Ectodermal cell (in vitro differentiated cells): Measurements from ENCODE around the gene TFPI.

Experiments
- H3K27ac ChIP-seq: 2 replicates; pipeline ENCODE4 v1.7.0; 2013; ENCODE audit warnings: mild to moderate bottlenecking, low read depth, low read length; ENCODE audit not compliant: insufficient read depth, poor library complexity, severe bottlenecking
- H3K27me3 ChIP-seq: 2 replicates; pipeline ENCODE4 v1.7.0; 2013; ENCODE audit warnings: mild to moderate bottlenecking, low read length; ENCODE audit not compliant: insufficient read depth, control insufficient read depth, poor library complexity, severe bottlenecking
- H3K36me3 ChIP-seq: one replicate; pipeline ENCODE4 v1.7.0; 2013; ENCODE audit warnings: low read length; ENCODE audit not compliant: control insufficient read depth, insufficient read depth
- H3K4me1 ChIP-seq: one replicate; pipeline ENCODE4 v1.7.0; 2013; ENCODE audit warnings: low read length; ENCODE audit not compliant: control insufficient read depth, insufficient read depth
- H3K4me3 ChIP-seq: 2 replicates; pipeline ENCODE4 v1.7.0; 2013; ENCODE audit warnings: low read depth, low read length, control low read depth; ENCODE audit not compliant: insufficient read depth
- H3K9me3 ChIP-seq: 2 replicates; pipeline ENCODE4 v1.7.0; 2013; ENCODE audit warnings: mild to moderate bottlenecking, low read length, moderate library complexity; ENCODE audit not compliant: control insufficient read depth
- WGBS, 2 experiments: methylation state at CpG; one replicate each; pipeline ENCODE4 v1.1.7; 2013; ENCODE audit warnings: missing lambda C conversion rate in 2 of 2; 5-methylcytosine and 5-hydroxymethylcytosine counted together

TFPI gene

DNA sequence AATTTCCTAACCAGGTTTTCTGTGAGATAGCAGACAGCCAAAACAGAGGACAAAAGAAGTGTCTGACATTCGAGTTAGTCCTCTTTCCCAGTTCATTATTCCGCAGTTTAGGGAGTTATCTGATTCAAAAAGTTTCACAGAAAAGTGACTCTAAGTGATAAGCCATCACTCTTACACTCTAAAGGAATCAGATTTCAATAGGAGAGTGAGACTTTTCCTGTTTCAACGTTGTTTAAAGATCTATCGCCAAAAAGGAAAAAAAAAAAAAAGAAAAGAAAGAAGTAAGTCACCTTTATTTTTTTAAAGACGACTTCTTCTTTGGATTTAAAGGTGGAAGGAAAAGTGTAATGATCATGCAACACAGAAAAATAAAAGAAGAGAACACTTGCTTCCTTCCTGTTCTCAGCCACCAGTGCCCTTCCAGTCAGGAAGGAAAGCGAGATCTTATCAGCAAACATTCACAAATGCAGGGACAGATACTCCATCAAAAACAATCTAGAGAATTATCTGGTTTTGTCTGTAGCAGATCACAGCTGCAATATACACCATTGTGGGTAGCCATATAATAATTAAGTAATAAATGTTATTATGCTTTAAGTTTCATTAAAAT is 49.8 kb downstream of the TFPI start:
- H3K4me3 ChIP-seq: no peak overlapping the region
- no peaks in the 10 kb centered on the region for H3K36me3 ChIP-seq
- H3K27me3 ChIP-seq: no peaks in the 10 kb centered on the region
- 44 to 67% methylated on average over 5 to 6 of the region's 6 CpGs for WGBS, 2 experiments
- no peak overlapping the region for H3K27ac ChIP-seq
- no peaks in the 10 kb centered on the region for H3K9me3 ChIP-seq
- H3K4me1 ChIP-seq: peaks cover 15% of the 10 kb centered on the region

DNA sequence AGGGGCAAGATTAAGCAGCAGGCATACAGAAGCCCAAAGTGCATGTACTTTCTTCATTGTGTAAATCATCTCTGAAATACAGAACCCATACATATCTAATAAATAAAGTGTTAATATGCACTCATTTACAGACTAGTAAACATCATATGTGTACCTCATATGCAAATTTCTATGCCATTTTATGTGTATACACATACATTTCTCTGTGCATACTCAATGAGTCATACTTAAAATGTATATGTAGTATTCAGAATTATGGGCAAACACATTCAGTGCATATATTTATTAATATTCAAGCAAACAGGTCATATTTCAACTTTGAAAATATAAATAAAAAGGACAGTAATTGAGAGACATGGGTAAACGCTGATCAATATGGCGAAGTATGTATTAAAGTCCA is 50.5 kb downstream of the TFPI start:
- Histone ChIP-seq H3K27ac (no peak overlapping the region), H3K4me1 (peaks cover 15% of the 10 kb centered on the region), H3K36me3 (no peaks in the 10 kb centered on the region), H3K9me3 (no peaks in the 10 kb centered on the region), H3K4me3 (no peak overlapping the region), H3K27me3 (no peaks in the 10 kb centered on the region)
- 71 to 83% methylated on average over 2 of the region's 2 CpGs for WGBS, 2 experiments

DNA sequence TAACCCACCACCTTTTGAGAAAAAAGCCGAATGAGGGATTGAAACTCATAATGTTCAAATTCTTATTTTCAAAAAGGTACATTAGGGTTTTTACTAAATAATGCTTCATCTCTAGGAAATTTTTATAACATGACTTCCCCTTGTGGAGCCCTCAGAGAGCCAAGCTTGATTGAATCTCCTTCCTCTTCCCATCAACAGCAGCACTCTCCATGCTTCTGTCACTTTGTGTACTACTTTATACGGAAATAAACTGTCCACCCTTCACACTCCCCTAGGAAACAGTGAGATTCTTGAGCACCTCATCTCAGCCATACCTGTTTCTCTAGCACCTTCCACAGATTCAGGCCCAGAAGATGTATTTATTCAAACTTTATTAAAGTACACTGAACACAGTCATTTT is 51.8 kb downstream of the TFPI start:
- 86 to 91% methylated on average over 1 to 2 of the region's 2 CpGs for WGBS, 2 experiments
- Histone ChIP-seq H3K4me3 (no peak overlapping the region), H3K4me1 (peaks cover 15% of the 10 kb centered on the region), H3K9me3 (no peaks in the 10 kb centered on the region), H3K36me3 (no peaks in the 10 kb centered on the region), H3K27ac (no peak overlapping the region), H3K27me3 (no peaks in the 10 kb centered on the region)

GRCh38 chr2:187500585-187501359 is 53.5 kb downstream of the TFPI start:
- H3K27me3 ChIP-seq: no peaks in the 10 kb centered on the region
- H3K4me1 ChIP-seq: peaks cover 15% of the 10 kb centered on the region
- 63 to 78% methylated on average over 5 to 6 of the region's 7 CpGs for WGBS, 2 experiments
- no peak overlapping the region for H3K27ac ChIP-seq
- H3K9me3 ChIP-seq: no peaks in the 10 kb centered on the region
- no peaks in the 10 kb centered on the region for H3K36me3 ChIP-seq
- no peak overlapping the region for H3K4me3 ChIP-seq

- Histone ChIP-seq H3K27me3 (no peaks in the 10 kb centered on the region), H3K27ac (no peak overlapping the region), H3K36me3 (no peaks in the 10 kb centered on the region), H3K4me1 (peaks cover 15% of the 10 kb centered on the region), H3K9me3 (no peaks in the 10 kb centered on the region), H3K4me3 (no peak overlapping the region)
- WGBS, 2 experiments: 0 to 13% methylated on average over 1 of the region's 2 CpGs
Observed at GRCh38 chr2:187499941-187500532, 54.2 kb downstream of the TFPI start.

DNA sequence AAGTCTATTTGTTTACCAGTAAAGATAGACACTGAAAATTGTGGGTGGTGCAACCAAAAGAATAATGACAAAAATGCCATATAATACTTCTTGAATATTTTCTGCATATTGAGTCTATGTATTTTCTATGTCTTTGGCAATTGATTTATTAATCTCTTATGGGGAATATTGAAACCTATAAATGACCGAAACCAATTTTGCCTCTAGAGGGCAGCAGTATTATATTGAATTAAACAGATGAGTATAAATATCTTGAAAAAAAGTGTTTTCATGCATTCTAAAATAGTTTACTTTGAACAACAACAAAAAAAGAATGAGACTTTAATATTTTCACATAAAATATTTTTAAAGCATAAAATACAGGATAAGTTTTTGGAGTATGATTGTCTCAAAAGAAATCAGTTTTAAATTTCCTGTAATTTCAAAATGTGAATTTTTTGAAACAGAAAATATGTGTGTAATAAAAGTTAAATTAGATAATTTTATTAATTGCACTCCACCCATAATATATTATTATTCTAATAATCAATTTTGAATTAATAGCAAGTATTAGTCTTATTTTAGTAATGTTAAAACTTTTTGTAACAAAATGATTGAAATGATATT is 56.3 kb downstream of the TFPI start:
- H3K4me3 ChIP-seq: no peak overlapping the region
- H3K9me3 ChIP-seq: no peaks in the 10 kb centered on the region
- no peaks in the 10 kb centered on the region for H3K4me1 ChIP-seq
- 60% methylated on average over 1 of the region's 1 CpG; no CpG with 5 or more reads in 1 of the 2 experiments for WGBS, 2 experiments
- H3K27ac ChIP-seq: no peak overlapping the region
- H3K36me3 ChIP-seq: peaks cover 10% of the 10 kb centered on the region
- H3K27me3 ChIP-seq: no peaks in the 10 kb centered on the region

DNA sequence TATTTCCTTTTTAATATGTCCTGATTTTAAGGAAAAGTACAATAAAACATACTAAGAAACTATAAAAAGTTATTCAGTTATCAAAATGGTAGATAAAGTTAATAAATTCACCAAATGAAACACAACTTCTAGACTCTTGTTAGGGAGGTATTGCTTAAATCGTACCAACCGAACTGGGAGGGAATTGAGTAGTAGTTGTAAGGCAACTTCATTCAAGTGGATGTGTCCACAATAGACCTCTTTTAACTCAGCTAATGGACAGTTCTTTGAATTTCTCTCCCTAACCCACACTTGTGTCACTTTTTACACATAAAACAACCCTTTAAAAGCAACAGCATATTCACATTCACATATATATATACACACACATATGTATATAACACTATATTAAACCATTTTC is 57.1 kb downstream of the TFPI start:
- no peaks in the 10 kb centered on the region for H3K9me3 ChIP-seq
- no peaks in the 10 kb centered on the region for H3K27me3 ChIP-seq
- peaks cover 10% of the 10 kb centered on the region for H3K36me3 ChIP-seq
- no peak overlapping the region for H3K4me3 ChIP-seq
- WGBS, 2 experiments: 93% methylated on average over 2 of the region's 2 CpGs; no CpG with 5 or more reads in 1 of the 2 experiments
- H3K4me1 ChIP-seq: no peaks in the 10 kb centered on the region
- no peak overlapping the region for H3K27ac ChIP-seq

DNA sequence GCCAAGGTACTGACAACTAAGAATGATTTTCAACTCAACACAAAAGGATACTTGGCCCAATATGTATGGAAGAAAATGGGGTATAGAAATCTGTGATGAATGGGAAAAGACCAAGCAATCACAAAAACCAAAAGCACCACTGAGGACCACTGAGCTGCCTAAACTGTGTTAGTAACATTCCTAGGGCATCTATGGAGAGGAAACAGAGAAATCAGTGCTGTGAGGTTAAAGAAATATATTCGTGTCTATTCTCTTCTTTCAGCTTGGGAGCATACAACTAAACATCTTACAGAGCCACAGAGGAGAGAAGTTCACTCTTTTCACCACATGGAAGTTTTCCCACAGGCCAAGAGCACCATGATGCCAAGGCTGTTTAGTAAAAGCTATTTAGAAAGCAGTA is 58.9 kb downstream of the TFPI start:
- Histone ChIP-seq H3K4me1 (no peaks in the 10 kb centered on the region), H3K9me3 (no peaks in the 10 kb centered on the region), H3K27me3 (no peaks in the 10 kb centered on the region), H3K4me3 (no peak overlapping the region), H3K36me3 (peaks cover 10% of the 10 kb centered on the region), H3K27ac (no peak overlapping the region)
- 75% methylated on average over 1 of the region's 1 CpG; no CpG with 5 or more reads in 1 of the 2 experiments for WGBS, 2 experiments

GRCh38 chr2:187493877-187494568 is 60.2 kb downstream of the TFPI start:
- Histone ChIP-seq H3K36me3 (peaks cover 10% of the 10 kb centered on the region), H3K9me3 (no peaks in the 10 kb centered on the region), H3K4me1 (no peaks in the 10 kb centered on the region), H3K27ac (no peak overlapping the region), H3K27me3 (no peaks in the 10 kb centered on the region), H3K4me3 (no peak overlapping the region)
- WGBS, 2 experiments: 96 to 99% methylated on average over 3 of the region's 3 CpGs
